ENCODE results near the gene UACA.

GRCh38 chr15:70742928-70743327, 20.4 kb downstream of the UACA start:
- TF ChIP-seq POLR2A (IDR thresholded peaks at IDR 0.05) (no peak), CTCF (IDR thresholded peaks at IDR 0.05 in 4 of 5, conservative IDR thresholded peaks at IDR 0.05 in 1 of 5) (no peak)
